Activated CD8-positive, alpha-beta T cell treated with anti-CD3 and anti-CD28 coated beads, Interleukin-2, amount 10 ng/mL, durations not matched to agents 7 days and 5 days (primary cell): ENCODE measurements around the gene CD80. TPM values are rescaled to one million over a fixed set of nuclear protein-coding genes. Genes with fewer than 3 reads are reported as not detected.

Experiments
- ATAC-seq: fragments of 150-1000 bp; cut with Tn5 transposase; one replicate; pipeline ENCODE4 v1.10.0; 2021; ENCODE audit warnings: moderate library complexity
- CTCF ChIA-PET: fragments of 350-600 bp; sonication (Branson Sonifier 250); formaldehyde crosslinking; loops from one replicate; lab custom pipeline; 2021; ENCODE audit warnings: antibody characterized with exemption; lab: Charles Lee
- POLR2A ChIA-PET: fragments of 350-600 bp; sonication (Branson Sonifier 250); formaldehyde crosslinking; loops from one replicate; lab custom pipeline; 2021; ENCODE audit warnings: antibody characterized with exemption; lab: Charles Lee
- DNase-seq: peaks from one replicate; pipeline ENCODE4 v3.0.0-alpha.2; 2020
- H3K27ac Mint-ChIP-seq: one replicate; pipeline ENCODE4 v1.8.0; 2021; ENCODE audit warnings: mild to moderate bottlenecking, mixed read lengths
- H3K27me3 Mint-ChIP-seq: one replicate; pipeline ENCODE4 v1.8.0; 2021; ENCODE audit warnings: low read depth, mixed read lengths
- H3K36me3 Mint-ChIP-seq: one replicate; pipeline ENCODE4 v1.8.0; 2021; ENCODE audit warnings: low read depth, mixed read lengths
- H3K4me1 Mint-ChIP-seq: one replicate; pipeline ENCODE4 v1.8.0; 2021; ENCODE audit warnings: low read depth, mixed read lengths
- H3K4me3 Mint-ChIP-seq: one replicate; pipeline ENCODE4 v1.8.0; 2021; ENCODE audit warnings: mild to moderate bottlenecking, mixed read lengths
- H3K9me3 Mint-ChIP-seq: one replicate; pipeline ENCODE4 v1.8.0; 2022; ENCODE audit warnings: mixed read lengths; ENCODE audit not compliant: insufficient read depth
- total RNA-seq, 2 experiments: library from RNA; stranded (reverse); gene quantifications; one replicate each; pipeline ENCODE4 v1.2.3, GENCODE V29; 2021

Gene CD80
- total RNA-seq, 2 experiments from 2014 or later: 19.1 to 20.2 TPM

GRCh38 chr3:119497820-119498185 is 61.6 kb downstream of the CD80 start:
- ChIA-PET POLR2A (interaction anchor here (0.6 to 3.9 kb wide), 25 partner anchors 8 to 258 kb away, joined by 3 to 42 read pairs (median 5); partner anchors contain the start of genes ADPRH, B4GALT4, CD80 and COX17), CTCF (interaction anchor here (1.1 to 2.2 kb wide), 6 partner anchors 10 to 183 kb away, joined by 3 to 10 read pairs (median 6); partner anchors contain the start of gene TMEM39A)
- ATAC-seq: peak; percentile 1
- Mint-ChIP-seq H3K27ac (peak overlapping the region; percentile 98), H3K9me3 (no peaks in the 10 kb centered on the region), H3K27me3 (no peaks in the 10 kb centered on the region), H3K4me1 (peaks cover 31% of the 10 kb centered on the region), H3K36me3 (peaks cover 26% of the 10 kb centered on the region), H3K4me3 (peak overlapping the region; percentile 99)
- DNase-seq: peak; percentile 29

DNA sequence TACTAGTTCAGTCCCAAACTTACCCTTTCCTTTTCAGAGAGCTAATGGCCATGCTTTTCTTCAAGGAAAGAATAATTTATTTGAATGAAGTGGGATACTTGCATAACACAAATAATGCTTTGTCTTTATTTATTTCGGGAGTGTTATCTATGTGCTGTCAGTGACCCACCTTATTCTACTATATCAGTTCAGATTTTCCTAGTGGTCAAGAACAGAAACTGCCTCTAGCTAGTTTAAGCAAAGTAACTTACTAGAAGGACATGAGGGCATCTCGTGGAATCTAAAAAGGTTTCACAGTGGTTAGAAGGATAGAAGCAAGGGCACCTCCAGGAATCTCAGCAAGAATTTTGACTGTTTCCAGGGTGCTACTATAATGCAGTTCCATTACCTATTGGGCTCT is 64.8 kb downstream of the CD80 start:
- ChIA-PET POLR2A (interaction anchor here (1.3 kb wide), 1 partner anchor 67 kb away, joined by 3 read pairs; no protein-coding TSS in a partner anchor), CTCF (interaction anchor here (1.0 to 1.2 kb wide), 3 partner anchors 9 to 199 kb away, joined by 3 to 4 read pairs (median 3); partner anchors contain the start of gene POGLUT1)

GRCh38 chr3:119492810-119493209 is 66.6 kb downstream of the CD80 start:
- DNase-seq (no peak), ATAC-seq (no peak)
- Mint-ChIP-seq H3K27ac (no peak overlapping the region), H3K4me1 (peaks cover 11% of the 10 kb centered on the region), H3K4me3 (no peak overlapping the region), H3K9me3 (no peaks in the 10 kb centered on the region), H3K27me3 (no peaks in the 10 kb centered on the region), H3K36me3 (peaks cover 44% of the 10 kb centered on the region)
- CTCF ChIA-PET: no interaction called here
- POLR2A ChIA-PET: no interaction called here

More for the DNA sequence above, 64.8 kb downstream of the CD80 start:
- Mint-ChIP-seq H3K9me3 (no peaks in the 10 kb centered on the region), H3K27me3 (no peaks in the 10 kb centered on the region), H3K27ac (no peak overlapping the region), H3K4me3 (no peak overlapping the region), H3K36me3 (peaks cover 36% of the 10 kb centered on the region), H3K4me1 (peaks cover 13% of the 10 kb centered on the region)
- DNase-seq (no peak), ATAC-seq (no peak)

DNA sequence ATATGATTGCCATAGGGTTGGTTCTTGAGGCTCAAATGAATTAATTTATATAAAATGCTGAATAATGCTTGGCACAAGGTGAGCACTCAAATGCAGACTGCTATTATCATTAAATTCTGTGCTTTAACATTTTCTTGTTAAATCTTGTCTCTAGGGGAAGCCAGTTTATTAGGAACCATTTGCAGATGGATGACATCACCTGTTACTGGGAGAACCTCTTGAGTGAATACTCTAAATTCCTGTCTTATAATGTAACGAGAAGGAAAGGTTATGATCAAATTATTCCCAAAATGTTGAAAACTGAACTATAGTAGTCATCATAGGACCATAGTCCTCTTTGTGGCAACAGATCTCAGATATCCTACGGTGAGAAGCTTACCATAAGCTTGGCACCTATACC is 67.3 kb downstream of the CD80 start:
- no peaks in the 10 kb centered on the region for H3K9me3 Mint-ChIP-seq
- peaks cover 44% of the 10 kb centered on the region for H3K36me3 Mint-ChIP-seq
- no peaks in the 10 kb centered on the region for H3K27me3 Mint-ChIP-seq
- DNase-seq (no peak), ATAC-seq (no peak)
- CTCF ChIA-PET: no interaction called here
- no peak overlapping the region for H3K4me3 Mint-ChIP-seq
- H3K4me1 Mint-ChIP-seq: peaks cover 6% of the 10 kb centered on the region
- H3K27ac Mint-ChIP-seq: no peak overlapping the region
- POLR2A ChIA-PET: no interaction called here

GRCh38 chr3:119490153-119490552 is 69.3 kb downstream of the CD80 start:
- CTCF ChIA-PET: interaction anchor here (0.6 to 1.1 kb wide), 3 partner anchors 9 to 69 kb away, joined by 3 read pairs; no protein-coding TSS in a partner anchor
- H3K27me3 Mint-ChIP-seq: no peaks in the 10 kb centered on the region
- H3K4me3 Mint-ChIP-seq: no peak overlapping the region
- POLR2A ChIA-PET: interaction anchor here (0.5 to 2.3 kb wide), 2 partner anchors 8 to 41 kb away, joined by 3 to 9 read pairs; partner anchors contain the start of gene TIMMDC1
- H3K4me1 Mint-ChIP-seq: no peaks in the 10 kb centered on the region
- no peak overlapping the region for H3K27ac Mint-ChIP-seq
- no peak for ATAC-seq
- no peak for DNase-seq
- H3K36me3 Mint-ChIP-seq: peaks cover 62% of the 10 kb centered on the region
- no peaks in the 10 kb centered on the region for H3K9me3 Mint-ChIP-seq

- peaks cover 50% of the 10 kb centered on the region for H3K36me3 Mint-ChIP-seq
- no peaks in the 10 kb centered on the region for H3K4me1 Mint-ChIP-seq
- no peak for ATAC-seq
- no peak overlapping the region for H3K27ac Mint-ChIP-seq
- H3K4me3 Mint-ChIP-seq: no peak overlapping the region
- ChIA-PET CTCF (interaction anchor here (0.7 to 1.5 kb wide), 3 partner anchors 9 to 244 kb away, joined by 3 to 5 read pairs (median 3); no protein-coding TSS in a partner anchor), POLR2A (interaction anchor here (1.0 kb wide), 1 partner anchor 12 kb away, joined by 3 read pairs; no protein-coding TSS in a partner anchor)
- no peaks in the 10 kb centered on the region for H3K27me3 Mint-ChIP-seq
- DNase-seq: no peak
- no peaks in the 10 kb centered on the region for H3K9me3 Mint-ChIP-seq
Observed at GRCh38 chr3:119485563-119485962, 73.9 kb downstream of the CD80 start.

DNA sequence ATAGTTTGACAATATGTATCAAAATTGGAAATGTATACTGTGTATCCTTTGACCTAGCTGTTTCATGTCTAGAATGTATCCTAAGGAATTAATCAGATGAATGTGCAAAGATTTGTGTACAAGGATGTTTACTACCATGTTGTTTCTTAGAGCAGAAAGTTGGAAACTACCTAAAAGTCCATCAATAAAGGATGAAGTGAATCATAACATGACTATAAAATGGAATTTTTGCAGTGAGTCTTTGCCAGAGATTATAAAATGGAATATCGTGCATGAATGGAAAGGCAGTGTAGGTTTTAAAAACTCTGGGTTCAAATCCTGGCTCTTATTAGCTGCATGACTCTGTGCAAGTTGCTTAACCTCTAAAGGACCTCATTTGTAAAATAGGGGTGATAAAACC is 76.3 kb downstream of the CD80 start:
- ATAC-seq (no peak), DNase-seq (no peak)
- Mint-ChIP-seq H3K4me1 (no peaks in the 10 kb centered on the region), H3K36me3 (peaks cover 54% of the 10 kb centered on the region), H3K4me3 (no peak overlapping the region), H3K9me3 (no peaks in the 10 kb centered on the region), H3K27ac (no peak overlapping the region), H3K27me3 (no peaks in the 10 kb centered on the region)
- CTCF ChIA-PET: interaction anchor here (1.1 kb wide), 1 partner anchor 14 kb away, joined by 3 read pairs; no protein-coding TSS in a partner anchor
- POLR2A ChIA-PET: interaction anchor here (1.6 kb wide), 1 partner anchor 15 kb away, joined by 4 read pairs; no protein-coding TSS in a partner anchor

- Mint-ChIP-seq H3K4me3 (no peak overlapping the region), H3K4me1 (no peaks in the 10 kb centered on the region), H3K27ac (no peak overlapping the region), H3K9me3 (no peaks in the 10 kb centered on the region), H3K27me3 (no peaks in the 10 kb centered on the region), H3K36me3 (peaks cover 52% of the 10 kb centered on the region)
- ATAC-seq (no peak), DNase-seq (no peak)
- ChIA-PET CTCF (interaction anchor here (1.0 to 1.4 kb wide), 2 partner anchors 9 to 12 kb away, joined by 3 read pairs; partner anchors contain the start of gene POGLUT1), POLR2A (interaction anchor here (1.1 kb wide), 1 partner anchor 17 kb away, joined by 4 read pairs; the partner anchor contains the start of gene TMEM39A)
Observed at GRCh38 chr3:119481079-119481478, 78.3 kb downstream of the CD80 start.

Other genes starting within 250 kb of the CD80 start
- gene TMEM39A, start 96.0 kb downstream of the CD80 start, total RNA-seq: 10 to 100 TPM; 30.5 to 31.2 TPM
- 10 to 100 TPM; 31.6 to 36.0 TPM for gene POGLUT1, start 90.7 kb downstream of the CD80 start, total RNA-seq
- gene TIMMDC1, start 61.1 kb downstream of the CD80 start, total RNA-seq: 10 to 100 TPM; 78.1 to 79.8 TPM
- gene ADPRH, start 19.9 kb upstream of the CD80 start, total RNA-seq: 1 to 10 TPM; 3.2 to 3.8 TPM
- gene PLA1A, start 38.3 kb upstream of the CD80 start, total RNA-seq: not detected
- 1 to 10 TPM; 3.3 to 4.8 TPM for gene POPDC2, start 101.0 kb upstream of the CD80 start, total RNA-seq
- 10 to 100 TPM; 62.0 to 71.5 TPM for gene COX17, start 117.8 kb upstream of the CD80 start, total RNA-seq
- gene CFAP91, start 143.4 kb upstream of the CD80 start, total RNA-seq: not detected
- gene NR1I2, start 222.5 kb upstream of the CD80 start, total RNA-seq: under 1 TPM; 0.10 to 0.26 TPM